Embryonic facial prominence (tissue), 1 donor: ENCODE data around the gene MYO9A.

Experiments used
- DNase-seq: peaks from one replicate; pipeline ENCODE4 v3.0.0-alpha.2; 2016; ENCODE audit errors: extremely low spot score

MYO9A gene

GRCh38 chr15:71957026-71957425 lies 160.9 kb downstream of the MYO9A start:
- DNase-seq: no peak

- DNase-seq: no peak
These were observed 166.8 kb downstream of the MYO9A start for GRCh38 chr15:71951134-71951533.

- DNase-seq: no peak
These were observed 172.9 kb downstream of the MYO9A start for GRCh38 chr15:71945012-71945411.

GRCh38 chr15:71943806-71944205 lies 174.1 kb downstream of the MYO9A start:
- DNase-seq: no peak

GRCh38 chr15:71939981-71940588 lies 177.9 kb downstream of the MYO9A start:
- no peak for DNase-seq

- no peak for DNase-seq
These were observed 180.2 kb downstream of the MYO9A start for GRCh38 chr15:71937650-71938311.

GRCh38 chr15:71934446-71934845 lies 183.5 kb downstream of the MYO9A start:
- DNase-seq: no peak

- no peak for DNase-seq
These were observed 185.3 kb downstream of the MYO9A start for GRCh38 chr15:71932689-71933088.

- DNase-seq: no peak
These were observed 186.7 kb downstream of the MYO9A start for GRCh38 chr15:71931261-71931660.

GRCh38 chr15:71925145-71925544 lies 192.8 kb downstream of the MYO9A start:
- DNase-seq: no peak

- DNase-seq: no peak
These were observed 196.8 kb downstream of the MYO9A start for GRCh38 chr15:71921191-71921590.

GRCh38 chr15:71920573-71920972 lies 197.4 kb downstream of the MYO9A start:
- no peak for DNase-seq

- no peak for DNase-seq
These were observed 201.1 kb downstream of the MYO9A start for GRCh38 chr15:71916834-71917233.

- DNase-seq: no peak
These were observed 203.9 kb downstream of the MYO9A start for GRCh38 chr15:71914092-71914491.

- no peak for DNase-seq
These were observed 218.3 kb downstream of the MYO9A start for GRCh38 chr15:71899674-71900073.

GRCh38 chr15:71893691-71894090 lies 224.3 kb downstream of the MYO9A start:
- DNase-seq: no peak

- no peak for DNase-seq
These were observed 225.6 kb downstream of the MYO9A start for GRCh38 chr15:71892335-71892734.

GRCh38 chr15:71891026-71891425 lies 226.9 kb downstream of the MYO9A start:
- DNase-seq: no peak

- no peak for DNase-seq
These were observed 228.0 kb downstream of the MYO9A start for GRCh38 chr15:71889947-71890346.

- no peak for DNase-seq
These were observed 228.6 kb downstream of the MYO9A start for GRCh38 chr15:71889385-71889784.

- DNase-seq: no peak
These were observed 229.2 kb downstream of the MYO9A start for GRCh38 chr15:71888797-71889196.

- no peak for DNase-seq
These were observed 232.6 kb downstream of the MYO9A start for GRCh38 chr15:71885390-71885789.

GRCh38 chr15:71883447-71883846 lies 234.5 kb downstream of the MYO9A start:
- no peak for DNase-seq

GRCh38 chr15:71880276-71880675 lies 237.7 kb downstream of the MYO9A start:
- no peak for DNase-seq
